Measurements from ENCODE around the gene CASP8AP2. TPM values are rescaled to one million over a fixed set of nuclear protein-coding genes. Genes with fewer than 3 reads are reported as not detected.

CASP8AP2 gene
- total RNA-seq, 2 experiments from 2014 or later = 17.3 to 20.0 TPM

- CTCF ChIA-PET = interaction anchor here (1.5 to 1.6 kb wide), 2 partner anchors 26 to 67 kb away, joined by 3 read pairs; partner anchors contain the start of gene MDN1
- peaks cover 56% of the 10 kb centered on the region for H3K36me3 Mint-ChIP-seq (ENCODE audit: low read depth)
Measured at GRCh38 chr6:89793586-89793985, 36.1 kb upstream of the CASP8AP2 start.

GRCh38 chr6:89794324-89794723, 35.4 kb upstream of the CASP8AP2 start:
- H3K9me3 ChIP-seq (ENCODE audit: control insufficient read depth in 1 of 2, insufficient read depth in 1 of 2, low read length in 2 of 2) = no peaks in the 10 kb centered on the region
- intact Hi-C loops (cut with DNase I, micrococcal nuclease) = no loop called here
- peaks cover 32% of the 10 kb centered on the region for H3K36me3 ChIP-seq (ENCODE audit: insufficient read depth, low read length)
- no peak overlapping the region for H3K4me3 ChIP-seq (ENCODE audit: low read length)
- Mint-ChIP-seq H3K9me3 (no peaks in the 10 kb centered on the region), H3K4me3 (peak overlapping the region; percentile 62), H3K27me3 (no peaks in the 10 kb centered on the region), H3K27ac (peak overlapping the region; percentile 58), H3K36me3 (ENCODE audit: low read depth) (peaks cover 51% of the 10 kb centered on the region), H3K4me1 (ENCODE audit: low read depth) (peaks cover 27% of the 10 kb centered on the region)
- DNase-seq (peak in 6 of 14 experiments; percentile 6 to 65 (median 20)), ATAC-seq (ENCODE audit: poor library complexity) (peak; percentile 67)
- peaks cover 16% of the 10 kb centered on the region for H3K4me1 ChIP-seq (ENCODE audit: insufficient read depth, low read length)
- TF ChIP-seq CTCF (IDR thresholded peaks at IDR 0.05) = no peak
- CTCF ChIA-PET = interaction anchor here (1.6 kb wide), 1 partner anchor 66 kb away, joined by 3 read pairs; no protein-coding TSS in a partner anchor
- no peak overlapping the region for H3K27ac ChIP-seq (ENCODE audit: low read depth in 1 of 2, low read length in 2 of 2)
- POLR2A ChIA-PET = interaction anchor here (0.6 to 1.6 kb wide), 3 partner anchors 26 to 743 kb away, joined by 3 to 7 read pairs (median 3); no protein-coding TSS in a partner anchor
- no peaks in the 10 kb centered on the region for H3K27me3 ChIP-seq (ENCODE audit: control insufficient read depth in 1 of 2, insufficient read depth in 2 of 2, low read length in 2 of 2)

More at GRCh38 chr6:89793586-89793985, 36.1 kb upstream of the CASP8AP2 start:
- intact Hi-C loops (cut with DNase I, micrococcal nuclease) = no loop called here
- DNase-seq = no peak
- H3K4me1 Mint-ChIP-seq (ENCODE audit: low read depth) = peaks cover 27% of the 10 kb centered on the region
- POLR2A ChIA-PET = interaction anchor here (0.5 to 1.6 kb wide), 2 partner anchors 35 to 717 kb away, joined by 5 to 7 read pairs; no protein-coding TSS in a partner anchor
- H3K4me3 Mint-ChIP-seq = no peak overlapping the region
- H3K4me1 ChIP-seq (ENCODE audit: insufficient read depth, low read length) = peaks cover 16% of the 10 kb centered on the region
- no peaks in the 10 kb centered on the region for H3K9me3 ChIP-seq (ENCODE audit: control insufficient read depth in 1 of 2, insufficient read depth in 1 of 2, low read length in 2 of 2)
- H3K36me3 ChIP-seq (ENCODE audit: insufficient read depth, low read length) = peaks cover 35% of the 10 kb centered on the region
- peak overlapping the region; percentile 58 for H3K27ac Mint-ChIP-seq
- no peaks in the 10 kb centered on the region for H3K9me3 Mint-ChIP-seq
- ATAC-seq (ENCODE audit: poor library complexity) = no peak
- H3K27me3 ChIP-seq (ENCODE audit: control insufficient read depth in 1 of 2, insufficient read depth in 2 of 2, low read length in 2 of 2) = no peaks in the 10 kb centered on the region
- no peak overlapping the region for H3K4me3 ChIP-seq (ENCODE audit: low read length)
- no peak for TF ChIP-seq CTCF (IDR thresholded peaks at IDR 0.05)
- no peak overlapping the region for H3K27ac ChIP-seq (ENCODE audit: low read depth in 1 of 2, low read length in 2 of 2)
- H3K27me3 Mint-ChIP-seq = no peaks in the 10 kb centered on the region

DNA sequence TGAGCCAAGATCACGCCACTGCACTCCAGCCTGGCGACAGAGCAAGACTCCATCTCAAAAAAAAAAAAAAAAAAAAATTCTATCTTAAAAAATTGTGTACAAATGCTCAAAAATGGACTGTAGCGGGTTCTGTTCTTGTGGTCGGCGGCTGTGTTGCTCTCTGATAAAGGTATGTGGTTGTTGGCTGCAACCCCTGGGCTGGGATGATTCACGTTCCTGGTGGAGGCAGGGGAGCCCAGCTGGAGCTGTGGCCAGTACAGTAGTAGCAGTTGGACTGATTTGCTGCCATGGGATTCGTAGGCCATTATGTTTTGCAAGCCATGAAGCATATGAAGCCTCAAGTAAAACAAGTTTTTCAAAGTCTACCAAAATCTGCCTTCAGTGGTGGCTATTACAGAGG, 32.4 kb upstream of the CASP8AP2 start:
- H3K4me1 Mint-ChIP-seq (ENCODE audit: low read depth) = peaks cover 27% of the 10 kb centered on the region
- CTCF ChIA-PET = no interaction called here
- no peak for ATAC-seq (ENCODE audit: poor library complexity)
- Histone ChIP-seq H3K4me1 (ENCODE audit: insufficient read depth, low read length) (peaks cover 16% of the 10 kb centered on the region), H3K4me3 (ENCODE audit: low read length) (no peak overlapping the region), H3K36me3 (ENCODE audit: insufficient read depth, low read length) (peaks cover 24% of the 10 kb centered on the region), H3K27me3 (ENCODE audit: control insufficient read depth in 1 of 2, insufficient read depth in 2 of 2, low read length in 2 of 2) (no peaks in the 10 kb centered on the region), H3K9me3 (ENCODE audit: control insufficient read depth in 1 of 2, insufficient read depth in 1 of 2, low read length in 2 of 2) (no peaks in the 10 kb centered on the region), H3K27ac (ENCODE audit: low read depth in 1 of 2, low read length in 2 of 2) (no peak overlapping the region)
- peaks cover 64% of the 10 kb centered on the region for H3K36me3 Mint-ChIP-seq (ENCODE audit: low read depth)
- H3K27me3 Mint-ChIP-seq = no peaks in the 10 kb centered on the region
- intact Hi-C loops (cut with DNase I, micrococcal nuclease) = no loop called here
- DNase-seq = no peak
- TF ChIP-seq CTCF (IDR thresholded peaks at IDR 0.05) = no peak
- POLR2A ChIA-PET = no interaction called here
- H3K27ac Mint-ChIP-seq = no peak overlapping the region
- no peak overlapping the region for H3K4me3 Mint-ChIP-seq
- no peaks in the 10 kb centered on the region for H3K9me3 Mint-ChIP-seq

Data from CD4-positive, alpha-beta T cell (primary cell).